ENCODE data around the gene TSNAX. TPM values are rescaled to one million over a fixed set of nuclear protein-coding genes. Genes with fewer than 3 reads are reported as not detected.

The TSNAX gene
- total RNA-seq, 1 experiment from 2014 or later, result 47.1 TPM

- Histone ChIP-seq H3K9ac (ENCODE audit: low read length) (no peak overlapping the region), H3K4me2 (ENCODE audit: low read length) (no peak overlapping the region), H2AFZ (ENCODE audit: low read depth, low read length, poor library complexity, severe bottlenecking) (no peak overlapping the region), H3K9me2 (ENCODE audit: insufficient read depth) (no peaks in the 10 kb centered on the region), H3K9me3 (ENCODE audit: control insufficient read depth in 1 of 2, insufficient read depth in 1 of 2, low read depth in 1 of 2, low read length in 2 of 2) (no peaks in the 10 kb centered on the region), H3K4me1 (ENCODE audit: control insufficient read depth in 1 of 2, insufficient read depth in 2 of 2, low read length in 2 of 2) (peaks cover 0 to 12% of the 10 kb centered on the region in 2 experiments; a peak in 2 of 4 replicates), H3K79me2 (ENCODE audit: insufficient read depth, low read length) (no peaks in the 10 kb centered on the region), H4K20me1 (ENCODE audit: insufficient read depth) (no peaks in the 10 kb centered on the region), H3K4me3 (replicated peaks in 1 of 2; ENCODE audit: low read depth in 1 of 2, low read length in 2 of 2) (no peak overlapping the region), H3K27ac (ENCODE audit: low read depth, low read length) (no peak overlapping the region), H3K36me3 (ENCODE audit: control insufficient read depth in 1 of 2, insufficient read depth in 2 of 2, low read length in 2 of 2) (no peaks in the 10 kb centered on the region), H3K27me3 (ENCODE audit: insufficient read depth, low read length) (0 out of 2 replicates have a peak, but pooled peaks cover 4% of the 10 kb centered on the region)
- DNase-seq (ENCODE audit: low read depth, low spot score) (no peak), ATAC-seq (no peak)
- TF ChIP-seq TCF7L2 (IDR thresholded peaks at IDR 0.05; ENCODE audit: borderline replicate concordance, extremely low read depth, insufficient read depth, insufficient read length) (no peak), SRF (IDR thresholded peaks at IDR 0.05; ENCODE audit: low read depth) (no peak), EZH2phosphoT487 (IDR thresholded peaks at IDR 0.05; ENCODE audit: borderline replicate concordance) (no peak), CBX3 (IDR thresholded peaks at IDR 0.05; ENCODE audit: low read depth) (no peak), ZFX (IDR thresholded peaks at IDR 0.05) (no peak), EGR1 (IDR thresholded peaks at IDR 0.05; ENCODE audit: low read depth) (no peak), FOSL1 (IDR thresholded peaks at IDR 0.05; ENCODE audit: low read depth) (no peak), CTCF (IDR thresholded peaks at IDR 0.05 in 2 of 3, conservative IDR thresholded peaks at IDR 0.05 in 1 of 3; ENCODE audit: borderline replicate concordance in 1 of 3, insufficient read depth in 1 of 3, low read depth in 2 of 3, low read length in 2 of 3) (no peak)
- TF ChIP-seq, protein P1, sequence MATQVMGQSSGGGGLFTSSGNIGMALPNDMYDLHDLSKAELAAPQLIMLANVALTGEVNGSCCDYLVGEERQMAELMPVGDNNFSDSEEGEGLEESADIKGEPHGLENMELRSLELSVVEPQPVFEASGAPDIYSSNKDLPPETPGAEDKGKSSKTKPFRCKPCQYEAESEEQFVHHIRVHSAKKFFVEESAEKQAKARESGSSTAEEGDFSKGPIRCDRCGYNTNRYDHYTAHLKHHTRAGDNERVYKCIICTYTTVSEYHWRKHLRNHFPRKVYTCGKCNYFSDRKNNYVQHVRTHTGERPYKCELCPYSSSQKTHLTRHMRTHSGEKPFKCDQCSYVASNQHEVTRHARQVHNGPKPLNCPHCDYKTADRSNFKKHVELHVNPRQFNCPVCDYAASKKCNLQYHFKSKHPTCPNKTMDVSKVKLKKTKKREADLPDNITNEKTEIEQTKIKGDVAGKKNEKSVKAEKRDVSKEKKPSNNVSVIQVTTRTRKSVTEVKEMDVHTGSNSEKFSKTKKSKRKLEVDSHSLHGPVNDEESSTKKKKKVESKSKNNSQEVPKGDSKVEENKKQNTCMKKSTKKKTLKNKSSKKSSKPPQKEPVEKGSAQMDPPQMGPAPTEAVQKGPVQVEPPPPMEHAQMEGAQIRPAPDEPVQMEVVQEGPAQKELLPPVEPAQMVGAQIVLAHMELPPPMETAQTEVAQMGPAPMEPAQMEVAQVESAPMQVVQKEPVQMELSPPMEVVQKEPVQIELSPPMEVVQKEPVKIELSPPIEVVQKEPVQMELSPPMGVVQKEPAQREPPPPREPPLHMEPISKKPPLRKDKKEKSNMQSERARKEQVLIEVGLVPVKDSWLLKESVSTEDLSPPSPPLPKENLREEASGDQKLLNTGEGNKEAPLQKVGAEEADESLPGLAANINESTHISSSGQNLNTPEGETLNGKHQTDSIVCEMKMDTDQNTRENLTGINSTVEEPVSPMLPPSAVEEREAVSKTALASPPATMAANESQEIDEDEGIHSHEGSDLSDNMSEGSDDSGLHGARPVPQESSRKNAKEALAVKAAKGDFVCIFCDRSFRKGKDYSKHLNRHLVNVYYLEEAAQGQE (IDR thresholded peaks at IDR 0.05; ENCODE audit: low read depth), result no peak
- TF ChIP-seq, protein P2, sequence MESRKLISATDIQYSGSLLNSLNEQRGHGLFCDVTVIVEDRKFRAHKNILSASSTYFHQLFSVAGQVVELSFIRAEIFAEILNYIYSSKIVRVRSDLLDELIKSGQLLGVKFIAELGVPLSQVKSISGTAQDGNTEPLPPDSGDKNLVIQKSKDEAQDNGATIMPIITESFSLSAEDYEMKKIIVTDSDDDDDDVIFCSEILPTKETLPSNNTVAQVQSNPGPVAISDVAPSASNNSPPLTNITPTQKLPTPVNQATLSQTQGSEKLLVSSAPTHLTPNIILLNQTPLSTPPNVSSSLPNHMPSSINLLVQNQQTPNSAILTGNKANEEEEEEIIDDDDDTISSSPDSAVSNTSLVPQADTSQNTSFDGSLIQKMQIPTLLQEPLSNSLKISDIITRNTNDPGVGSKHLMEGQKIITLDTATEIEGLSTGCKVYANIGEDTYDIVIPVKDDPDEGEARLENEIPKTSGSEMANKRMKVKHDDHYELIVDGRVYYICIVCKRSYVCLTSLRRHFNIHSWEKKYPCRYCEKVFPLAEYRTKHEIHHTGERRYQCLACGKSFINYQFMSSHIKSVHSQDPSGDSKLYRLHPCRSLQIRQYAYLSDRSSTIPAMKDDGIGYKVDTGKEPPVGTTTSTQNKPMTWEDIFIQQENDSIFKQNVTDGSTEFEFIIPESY (IDR thresholded peaks at IDR 0.05; ENCODE audit: extremely low read depth, insufficient replicate concordance, low read length), result no peak
- ChIA-PET POLR2A (no interaction called here), CTCF (interaction anchor here (1.4 to 3.4 kb wide), 2 partner anchors 10 to 243 kb away, joined by 4 to 9 read pairs; no protein-coding TSS in a partner anchor), RAD21 (ENCODE audit: low non-redundant PET in 1 of 2, low total read pairs in 2 of 2, uncharacterized antibody in 2 of 2, unreplicated experiment in 2 of 2) (no interaction called here)
- BruUV-seq (replicated peaks), result no TSS peak
- intact Hi-C loops (cut with micrococcal nuclease), result loop anchor here (5.0 to 10.0 kb wide), 3 partner anchors 356 to 958 kb away; partner anchors contain the start of genes COG2 and GNPAT
Measured at GRCh38 chr1:231600458-231600976, 72.0 kb downstream of the TSNAX start.
